HG03108 (cell line): Measurements from ENCODE around the gene GPRC5A.
"Not testable (repeated sequence)": the region's sequence is repeated elsewhere in the genome, so short reads cannot be mapped to it uniquely, and the experiment has no call there.

ENCODE experiments used
- ATAC-seq: cut with Tn5 transposase; IDR thresholded peaks from one replicate; pipeline ENCODE4 v1.9.1; 2021; ENCODE audit warnings: moderate library complexity; ENCODE audit not compliant: unreplicated experiment

The GPRC5A gene, protein sequence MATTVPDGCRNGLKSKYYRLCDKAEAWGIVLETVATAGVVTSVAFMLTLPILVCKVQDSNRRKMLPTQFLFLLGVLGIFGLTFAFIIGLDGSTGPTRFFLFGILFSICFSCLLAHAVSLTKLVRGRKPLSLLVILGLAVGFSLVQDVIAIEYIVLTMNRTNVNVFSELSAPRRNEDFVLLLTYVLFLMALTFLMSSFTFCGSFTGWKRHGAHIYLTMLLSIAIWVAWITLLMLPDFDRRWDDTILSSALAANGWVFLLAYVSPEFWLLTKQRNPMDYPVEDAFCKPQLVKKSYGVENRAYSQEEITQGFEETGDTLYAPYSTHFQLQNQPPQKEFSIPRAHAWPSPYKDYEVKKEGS

DNA sequence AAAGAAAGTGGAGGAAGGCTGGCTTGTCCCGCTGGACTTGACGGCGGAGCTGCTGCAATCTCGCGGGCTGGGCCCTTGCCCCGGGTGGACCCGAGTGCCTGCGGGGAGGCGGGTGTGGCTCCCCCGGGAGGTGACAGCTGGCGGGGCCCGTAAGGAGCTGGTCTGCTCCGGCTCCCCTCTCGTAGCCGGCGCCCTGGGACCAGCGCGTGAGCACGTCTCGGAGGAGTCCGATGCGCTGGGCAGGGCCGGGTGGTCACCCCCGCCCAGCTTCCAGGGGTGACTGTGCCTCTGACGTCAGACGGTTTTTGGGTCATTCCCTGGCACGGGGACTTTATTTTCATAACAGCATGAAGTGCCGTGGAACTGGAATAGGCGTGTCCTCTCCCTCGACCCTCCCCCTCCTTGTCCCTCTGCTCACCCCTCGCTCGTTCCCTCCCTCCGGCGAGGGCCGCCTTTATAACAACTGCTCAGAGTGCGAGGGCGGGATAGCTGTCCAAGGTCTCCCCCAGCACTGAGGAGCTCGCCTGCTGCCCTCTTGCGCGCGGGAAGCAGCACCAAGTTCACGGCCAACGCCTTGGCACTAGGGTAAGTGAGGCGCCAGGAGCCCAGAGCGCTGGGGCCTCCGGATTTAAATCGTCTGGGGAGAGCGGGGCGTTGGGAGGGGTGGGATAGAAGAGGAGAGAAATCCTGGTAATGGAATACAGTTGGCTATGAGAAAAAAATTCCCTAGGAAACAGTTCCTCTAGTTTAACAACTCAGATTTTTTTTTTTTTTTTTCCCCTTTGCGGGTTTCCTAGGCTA is at the start of gene GPRC5A:
Gene GPRC5A (plus strand): TSS at position 483 of the 801 bp plus-strand sequence. CDS start 16,688 bp downstream, outside the sequence.
- ATAC-seq = no peak

DNA sequence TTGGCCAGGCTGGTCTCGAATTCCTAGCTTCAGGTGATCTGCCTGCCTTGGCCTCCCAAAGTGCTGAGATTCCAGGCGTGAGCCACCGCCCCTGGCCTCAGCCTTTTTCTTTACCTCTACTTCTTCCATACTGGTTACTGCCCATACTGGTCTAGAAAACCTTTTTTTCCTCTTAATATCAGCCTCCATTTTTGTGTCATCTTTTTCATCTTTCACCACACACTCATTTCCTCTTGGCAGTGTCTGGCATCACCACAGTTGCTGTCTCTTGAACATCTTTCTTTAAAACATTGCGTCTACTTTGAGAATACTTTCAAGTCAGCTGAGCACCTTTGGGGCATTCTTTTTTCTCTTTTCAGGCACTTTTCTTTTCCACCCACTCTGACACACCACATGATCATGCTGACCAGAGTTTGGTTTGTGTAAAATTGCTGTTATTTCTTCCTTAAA is 45.5 kb upstream of the GPRC5A start:
- ATAC-seq = no peak

DNA sequence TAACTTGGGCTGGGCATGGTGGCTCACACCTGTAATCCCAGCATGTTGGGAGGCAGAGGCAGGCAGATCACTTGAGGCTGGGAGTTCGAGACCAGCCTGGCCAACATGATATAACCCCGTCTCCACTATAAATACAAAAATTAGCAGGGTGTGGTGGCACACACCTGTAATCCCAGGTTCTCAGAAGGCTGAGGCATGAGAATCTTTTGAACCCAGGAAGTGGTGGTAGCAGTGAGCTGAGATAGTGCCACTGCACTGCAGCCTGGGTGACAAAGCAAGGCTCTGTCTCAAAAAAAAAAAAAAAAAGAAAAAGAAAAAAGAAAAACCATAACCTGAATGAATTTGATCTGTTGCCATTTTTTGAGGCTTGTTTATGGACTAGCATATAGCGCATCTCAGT is 44.6 kb upstream of the GPRC5A start:
- not testable (repeated sequence) for ATAC-seq

- ATAC-seq = no peak
Measured at GRCh38 chr12:12853435-12853834, 37.9 kb upstream of the GPRC5A start.

DNA sequence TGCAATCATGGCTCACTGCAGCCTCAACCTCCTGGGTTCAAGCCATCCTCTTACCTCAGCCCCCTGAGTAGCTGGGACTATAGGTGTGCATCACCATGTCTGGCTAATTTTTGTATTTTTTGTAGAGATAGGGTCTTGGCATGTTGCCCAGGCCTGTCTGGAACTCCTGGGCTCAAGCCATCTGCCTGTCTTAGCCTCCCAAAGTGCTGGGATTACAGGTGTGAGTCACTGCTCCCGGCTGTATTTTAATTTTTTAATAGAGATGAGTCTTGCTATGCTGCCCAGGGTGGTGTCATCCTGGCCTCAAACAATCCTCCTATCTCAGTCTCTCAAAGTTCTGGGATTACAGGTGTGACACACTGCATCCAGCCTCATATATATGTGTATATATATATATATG is 31.7 kb upstream of the GPRC5A start:
- ATAC-seq = no peak

DNA sequence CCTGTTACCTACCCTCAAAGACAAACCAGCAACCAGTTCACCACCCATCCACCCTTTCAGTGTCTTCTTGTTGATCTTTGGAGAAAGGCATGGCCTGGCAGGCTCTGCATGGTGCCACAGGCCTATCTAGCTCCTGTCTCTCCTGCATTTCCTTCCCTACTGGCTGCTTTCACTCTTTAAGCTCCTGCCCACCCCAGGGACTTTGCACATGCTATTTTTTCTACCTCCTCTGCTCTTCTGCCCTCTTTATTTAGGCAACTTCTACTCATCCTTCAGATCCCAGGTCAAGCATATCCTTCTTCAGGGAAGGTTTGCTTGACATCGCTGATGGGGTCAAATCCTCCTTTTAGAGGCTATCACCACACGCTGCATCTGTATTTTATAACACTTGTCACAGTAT is 27.1 kb upstream of the GPRC5A start:
- ATAC-seq = no peak

GRCh38 chr12:12868477-12869235 is 22.7 kb upstream of the GPRC5A start:
- ATAC-seq = no peak

- no peak for ATAC-seq
Measured at GRCh38 chr12:12870465-12870864, 20.9 kb upstream of the GPRC5A start.

DNA sequence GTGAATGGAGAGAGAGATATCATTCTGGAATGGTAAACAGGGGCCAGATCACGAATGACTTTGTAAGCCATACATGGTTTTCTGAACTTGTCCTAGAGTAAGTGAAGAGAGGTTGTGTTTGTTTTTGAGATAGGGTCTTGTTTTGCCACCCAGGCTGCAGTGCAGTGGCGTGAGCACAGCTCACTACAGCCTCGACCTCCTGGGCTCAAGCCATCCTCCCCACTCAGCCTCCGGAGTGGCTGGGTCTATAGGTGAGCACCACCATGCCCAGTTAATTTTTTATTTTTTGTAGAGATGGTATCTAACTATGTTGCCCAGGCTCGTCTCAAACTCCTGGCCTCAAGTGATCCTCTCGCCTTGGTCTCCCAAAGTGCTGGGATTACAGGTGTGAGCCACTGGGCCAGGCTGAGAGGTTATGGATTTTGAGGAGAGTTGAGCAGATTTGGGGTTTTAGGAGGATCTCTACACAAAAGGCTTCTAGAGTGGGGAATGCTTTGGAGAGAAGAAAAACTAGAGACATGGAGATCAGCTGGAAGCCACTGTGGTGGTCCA is 19.7 kb upstream of the GPRC5A start:
- ATAC-seq = no peak

- no peak for ATAC-seq
Measured at GRCh38 chr12:12872139-12872933, 19.0 kb upstream of the GPRC5A start.

DNA sequence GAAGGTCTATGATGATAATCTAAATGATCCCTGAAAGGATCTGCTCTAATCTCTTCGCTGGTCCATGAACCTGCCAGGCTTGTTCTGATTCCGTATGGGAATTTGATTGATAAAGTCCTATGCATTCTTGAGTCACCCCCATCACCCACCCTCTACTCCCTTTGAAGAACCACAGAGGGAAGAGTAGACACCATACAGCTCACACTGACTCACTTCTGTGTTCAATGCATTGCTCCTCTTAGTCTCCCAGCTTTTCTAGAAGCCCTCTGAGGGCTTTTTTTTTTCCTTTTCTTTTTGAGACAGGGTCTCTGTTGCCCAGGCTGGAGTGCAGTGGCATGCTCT is 18.5 kb upstream of the GPRC5A start:
- ATAC-seq = no peak

DNA sequence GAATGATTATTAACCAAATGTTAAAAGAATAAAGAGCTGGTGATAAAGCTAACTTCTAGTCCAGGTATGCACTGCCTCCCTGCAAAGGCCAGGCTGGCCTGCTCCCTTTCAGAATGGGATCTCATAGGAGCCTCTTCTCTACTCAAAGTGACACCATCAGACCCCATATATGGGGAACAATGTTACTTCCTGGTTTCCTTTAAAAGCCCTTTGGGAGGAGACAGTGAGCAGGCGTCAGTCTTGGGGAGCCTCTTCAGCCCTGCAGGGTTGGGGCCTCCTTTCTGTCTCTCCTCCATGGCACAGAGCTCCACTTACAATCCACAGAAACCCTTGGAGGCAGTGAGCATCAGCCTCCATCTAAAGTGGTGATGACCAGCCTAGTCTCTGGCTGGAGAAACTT is 17.3 kb upstream of the GPRC5A start:
- no peak for ATAC-seq

DNA sequence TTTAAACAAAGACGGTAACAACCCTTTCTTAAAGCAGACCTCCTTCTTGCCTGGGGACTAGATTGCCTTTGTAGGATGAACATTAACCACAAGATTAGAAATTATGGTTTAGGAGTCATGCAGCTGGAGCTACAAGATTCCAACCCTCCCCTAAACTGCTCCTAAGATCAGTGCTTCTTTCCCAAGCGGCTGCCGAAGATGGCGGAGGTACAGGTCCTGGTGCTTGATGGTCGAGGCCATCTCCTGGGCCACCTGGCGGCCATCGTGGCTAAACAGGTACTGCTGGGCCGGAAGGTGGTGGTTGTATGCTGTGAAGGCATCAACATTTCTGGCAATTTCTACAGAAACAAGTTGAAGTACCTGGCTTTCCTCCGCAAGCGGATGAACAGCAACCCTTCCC is 16.1 kb upstream of the GPRC5A start:
- not testable (repeated sequence) for ATAC-seq

DNA sequence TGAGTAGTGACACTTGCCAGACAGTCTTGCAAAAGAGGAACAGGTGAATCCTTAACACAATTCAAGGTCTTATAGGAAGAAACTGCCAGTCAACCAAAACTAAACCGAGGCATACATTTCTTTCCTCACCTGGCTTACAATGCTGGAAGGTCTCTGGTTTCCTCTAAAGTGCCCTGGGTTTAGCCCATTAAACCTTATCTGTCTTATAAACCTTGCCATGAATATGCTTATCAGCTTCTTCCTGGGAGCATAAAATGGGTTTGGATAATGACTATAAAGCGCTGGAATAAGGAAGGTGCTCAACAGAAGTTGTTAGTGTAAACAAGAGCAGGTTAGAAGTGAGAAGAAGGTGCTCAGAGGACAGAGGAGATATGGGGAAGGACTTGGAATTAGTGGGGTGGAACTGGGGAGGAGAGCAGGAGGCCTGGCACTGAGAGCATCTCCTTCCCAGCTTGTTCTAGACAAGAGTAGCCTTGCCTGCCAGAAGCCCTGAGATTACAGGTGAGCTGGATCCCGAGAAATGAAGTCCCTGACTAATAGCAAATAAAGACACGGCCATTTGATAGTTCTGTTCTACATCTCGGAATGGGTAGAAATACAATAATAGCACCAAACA is 14.1 kb upstream of the GPRC5A start:
- no peak for ATAC-seq

- ATAC-seq = no peak
Measured at GRCh38 chr12:12877781-12878455, 13.4 kb upstream of the GPRC5A start.

DNA sequence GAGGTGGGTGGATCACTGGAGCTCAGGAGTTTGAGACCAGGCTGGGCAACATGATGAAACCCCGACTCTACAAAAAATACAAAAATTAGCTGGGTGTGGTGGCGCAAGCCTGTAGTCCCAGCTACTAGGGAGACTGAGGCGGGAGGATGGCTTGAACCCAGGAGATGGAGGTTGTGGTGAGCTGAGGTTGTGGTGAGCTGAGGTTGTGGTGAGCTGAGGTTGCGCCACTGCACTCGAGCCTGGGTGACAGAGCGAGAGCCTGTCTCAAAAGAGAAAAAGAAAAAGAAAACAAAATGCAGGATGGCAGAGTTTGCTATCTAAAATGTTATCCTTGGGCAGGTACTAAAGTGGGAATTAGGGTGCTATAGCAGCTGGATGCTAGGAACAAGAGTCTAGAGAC is 10.8 kb upstream of the GPRC5A start:
- no peak for ATAC-seq

GRCh38 chr12:12881151-12881909 is 10.0 kb upstream of the GPRC5A start:
- no peak for ATAC-seq

DNA sequence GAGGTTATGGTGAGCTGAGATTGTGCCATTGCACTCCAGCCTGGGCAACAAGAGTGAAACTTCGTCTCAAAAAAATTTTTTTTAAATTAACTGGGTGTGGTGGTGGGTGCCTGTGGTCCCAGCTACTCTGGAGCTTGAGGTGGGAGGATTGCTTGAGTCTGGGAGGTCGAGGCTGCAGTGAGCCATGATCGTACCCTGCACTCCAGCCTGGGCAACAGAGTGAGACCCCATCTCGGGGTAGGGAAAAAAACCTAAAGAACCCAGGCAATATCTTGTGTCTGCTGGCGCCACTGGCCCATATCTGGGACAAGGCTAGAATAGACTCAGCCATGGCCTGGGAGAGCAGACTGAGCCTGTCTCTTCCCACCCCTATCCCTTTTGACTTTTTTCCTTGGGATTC is 9.1 kb upstream of the GPRC5A start:
- no peak for ATAC-seq
